ENCODE measurements around the gene PSMD3. TPM values are rescaled to one million over a fixed set of nuclear protein-coding genes. Genes with fewer than 3 reads are reported as not detected.

PSMD3 gene
- total and polyA plus RNA-seq, 2 donors (not counting 1 experiment from before 2014, with no cell fraction given) = 55.5 to 66.9 TPM

DNA sequence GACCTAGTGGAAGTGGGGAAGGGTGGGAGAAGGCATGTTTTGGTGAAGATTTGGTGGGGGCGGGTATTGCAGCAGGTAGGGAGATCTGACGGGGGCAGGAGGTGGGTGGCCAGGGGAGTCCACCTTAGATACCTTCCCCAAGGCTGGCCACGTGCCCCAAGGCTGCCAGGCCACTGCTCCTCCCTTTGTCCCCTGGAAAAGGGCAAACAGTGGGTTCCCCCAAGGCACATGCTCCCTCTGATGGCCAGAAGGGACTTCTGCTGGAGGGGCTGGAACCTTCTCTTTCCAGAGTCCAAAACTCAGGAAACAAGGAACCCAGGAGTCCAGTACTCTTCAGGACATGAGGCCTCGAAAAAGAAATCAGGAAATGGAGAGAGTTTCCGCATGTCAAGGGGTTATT lies 6.2 kb upstream of the PSMD3 start:
- no peak overlapping the region for H3K9ac ChIP-seq (ENCODE audit: insufficient read depth, low read length)
- no peaks in the 10 kb centered on the region for H3K79me2 ChIP-seq (ENCODE audit: control insufficient read depth, insufficient read depth, low read length)
- no peaks in the 10 kb centered on the region for H3K9me3 ChIP-seq (ENCODE audit: control insufficient read depth, insufficient read depth, low read depth, low read length)
- H3K27me3 ChIP-seq (ENCODE audit: control insufficient read depth, insufficient read depth, low read length) = peaks cover 18% of the 10 kb centered on the region
- H3K36me3 ChIP-seq (ENCODE audit: control insufficient read depth, insufficient read depth, low read length) = no peaks in the 10 kb centered on the region
- H3K27ac ChIP-seq (ENCODE audit: insufficient read depth, low read length) = no peak overlapping the region
- H3K4me1 ChIP-seq (ENCODE audit: control insufficient read depth, extremely low read depth, insufficient read depth, low read length) = peaks cover 4% of the 10 kb centered on the region
- TF ChIP-seq, protein P1, sequence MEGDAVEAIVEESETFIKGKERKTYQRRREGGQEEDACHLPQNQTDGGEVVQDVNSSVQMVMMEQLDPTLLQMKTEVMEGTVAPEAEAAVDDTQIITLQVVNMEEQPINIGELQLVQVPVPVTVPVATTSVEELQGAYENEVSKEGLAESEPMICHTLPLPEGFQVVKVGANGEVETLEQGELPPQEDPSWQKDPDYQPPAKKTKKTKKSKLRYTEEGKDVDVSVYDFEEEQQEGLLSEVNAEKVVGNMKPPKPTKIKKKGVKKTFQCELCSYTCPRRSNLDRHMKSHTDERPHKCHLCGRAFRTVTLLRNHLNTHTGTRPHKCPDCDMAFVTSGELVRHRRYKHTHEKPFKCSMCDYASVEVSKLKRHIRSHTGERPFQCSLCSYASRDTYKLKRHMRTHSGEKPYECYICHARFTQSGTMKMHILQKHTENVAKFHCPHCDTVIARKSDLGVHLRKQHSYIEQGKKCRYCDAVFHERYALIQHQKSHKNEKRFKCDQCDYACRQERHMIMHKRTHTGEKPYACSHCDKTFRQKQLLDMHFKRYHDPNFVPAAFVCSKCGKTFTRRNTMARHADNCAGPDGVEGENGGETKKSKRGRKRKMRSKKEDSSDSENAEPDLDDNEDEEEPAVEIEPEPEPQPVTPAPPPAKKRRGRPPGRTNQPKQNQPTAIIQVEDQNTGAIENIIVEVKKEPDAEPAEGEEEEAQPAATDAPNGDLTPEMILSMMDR (conservative IDR thresholded peaks at IDR 0.05 in 1 of 2, IDR thresholded peaks at IDR 0.05 in 1 of 2; ENCODE audit: low read depth in 1 of 2, low read length in 2 of 2) = no peak
- TF ChIP-seq EZH2 (IDR thresholded peaks at IDR 0.05; ENCODE audit: low read length, missing control alignments) = no peak
- H2AFZ ChIP-seq (ENCODE audit: low read length) = no peak overlapping the region
- H3K4me2 ChIP-seq (ENCODE audit: extremely low read depth, insufficient read depth, low read length) = no peak overlapping the region
- DNase-seq (ENCODE audit: low read depth in 2 of 2) = no peak
- H3K4me3 ChIP-seq (replicated peaks in 1 of 4; ENCODE audit: control extremely low read depth in 1 of 4, insufficient read depth in 1 of 4, low read depth in 3 of 4, low read length in 4 of 4) = no peak overlapping the region
- no peaks in the 10 kb centered on the region for H4K20me1 ChIP-seq (ENCODE audit: control insufficient read depth, extremely low read depth, insufficient read depth, low read length)

DNA sequence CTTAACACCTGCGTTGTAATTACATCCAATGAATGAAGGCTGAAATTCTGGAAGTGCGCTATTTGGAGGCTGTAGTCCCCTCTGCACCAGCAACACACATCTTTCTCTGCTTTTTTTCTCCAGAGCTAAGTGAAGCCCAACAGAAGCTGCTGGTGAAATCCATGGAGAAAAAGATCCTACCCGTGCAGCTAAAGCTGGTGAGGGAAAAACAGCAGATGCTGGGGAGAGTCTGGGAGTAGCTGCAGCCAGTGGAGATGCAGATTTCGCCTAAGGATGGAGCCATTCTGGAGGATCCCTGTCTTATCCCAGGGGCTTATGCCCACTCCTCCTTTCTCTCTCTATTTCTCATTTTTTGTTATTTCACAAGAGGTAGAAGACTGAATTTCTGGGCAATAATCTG lies 4.8 kb upstream of the PSMD3 start:
- H4K20me1 ChIP-seq (ENCODE audit: control insufficient read depth, extremely low read depth, insufficient read depth, low read length) = no peaks in the 10 kb centered on the region
- no peak overlapping the region for H2AFZ ChIP-seq (ENCODE audit: low read length)
- H3K9ac ChIP-seq (ENCODE audit: insufficient read depth, low read length) = no peak overlapping the region
- no peak overlapping the region for H3K4me2 ChIP-seq (ENCODE audit: extremely low read depth, insufficient read depth, low read length)
- DNase-seq (ENCODE audit: low read depth in 2 of 2) = no peak
- H3K27ac ChIP-seq (ENCODE audit: insufficient read depth, low read length) = no peak overlapping the region
- peaks cover 1% of the 10 kb centered on the region for H3K79me2 ChIP-seq (ENCODE audit: control insufficient read depth, insufficient read depth, low read length)
- H3K4me3 ChIP-seq (replicated peaks in 1 of 4; ENCODE audit: control extremely low read depth in 1 of 4, insufficient read depth in 1 of 4, low read depth in 3 of 4, low read length in 4 of 4) = no peak overlapping the region
- H3K4me1 ChIP-seq (ENCODE audit: control insufficient read depth, extremely low read depth, insufficient read depth, low read length) = peaks cover 8% of the 10 kb centered on the region
- no peaks in the 10 kb centered on the region for H3K36me3 ChIP-seq (ENCODE audit: control insufficient read depth, insufficient read depth, low read length)
- peaks cover 10% of the 10 kb centered on the region for H3K27me3 ChIP-seq (ENCODE audit: control insufficient read depth, insufficient read depth, low read length)
- no peaks in the 10 kb centered on the region for H3K9me3 ChIP-seq (ENCODE audit: control insufficient read depth, insufficient read depth, low read depth, low read length)
- TF ChIP-seq EZH2 (IDR thresholded peaks at IDR 0.05; ENCODE audit: low read length, missing control alignments) = no peak
- TF ChIP-seq, protein P1 (conservative IDR thresholded peaks at IDR 0.05 in 1 of 2, IDR thresholded peaks at IDR 0.05 in 1 of 2; ENCODE audit: low read depth in 1 of 2, low read length in 2 of 2) = no peak

DNA sequence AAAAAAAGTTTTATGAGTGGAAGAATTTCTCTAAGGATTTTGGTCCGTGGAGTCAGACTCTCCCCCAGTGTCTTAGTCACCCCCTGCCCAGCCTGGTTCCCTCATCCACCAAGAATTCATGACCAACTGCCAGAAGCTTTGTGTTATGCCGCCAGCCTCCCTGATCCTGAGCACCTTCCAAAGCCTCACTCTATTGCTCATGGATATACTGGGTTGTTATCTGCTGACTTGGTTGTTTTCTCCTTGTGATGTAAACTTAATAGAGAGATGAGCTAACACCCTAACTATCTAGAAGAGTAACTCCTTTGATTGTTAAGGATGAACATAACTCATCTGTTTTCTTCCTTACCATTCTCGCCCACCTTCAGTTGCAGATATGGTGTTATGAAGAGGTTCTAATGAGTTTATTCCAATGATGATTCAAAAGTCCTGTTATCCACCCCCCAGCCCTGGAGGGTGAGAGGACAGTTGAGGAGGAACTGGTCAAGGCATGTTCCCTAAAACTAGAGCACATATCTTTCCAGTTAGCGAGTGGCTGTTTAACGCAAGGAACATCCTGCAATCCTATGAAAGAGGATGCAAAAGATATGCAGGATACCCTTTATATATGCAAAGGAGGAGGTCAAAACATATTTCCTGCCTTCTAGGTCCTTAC lies 1.5 kb upstream of the PSMD3 start:
- TF ChIP-seq, protein P1 (conservative IDR thresholded peaks at IDR 0.05 in 1 of 2, IDR thresholded peaks at IDR 0.05 in 1 of 2; ENCODE audit: low read depth in 1 of 2, low read length in 2 of 2) = no peak
- TF ChIP-seq EZH2 (IDR thresholded peaks at IDR 0.05; ENCODE audit: low read length, missing control alignments) = no peak
- Histone ChIP-seq H3K36me3 (ENCODE audit: control insufficient read depth, insufficient read depth, low read length) (peaks cover under 1% of the 10 kb centered on the region), H3K4me2 (ENCODE audit: extremely low read depth, insufficient read depth, low read length) (peak overlapping the region; percentile 39), H2AFZ (ENCODE audit: low read length) (no peak overlapping the region), H3K4me1 (ENCODE audit: control insufficient read depth, extremely low read depth, insufficient read depth, low read length) (peaks cover 10% of the 10 kb centered on the region), H3K27me3 (ENCODE audit: control insufficient read depth, insufficient read depth, low read length) (no peaks in the 10 kb centered on the region), H4K20me1 (ENCODE audit: control insufficient read depth, extremely low read depth, insufficient read depth, low read length) (no peaks in the 10 kb centered on the region), H3K79me2 (ENCODE audit: control insufficient read depth, insufficient read depth, low read length) (peaks cover 30% of the 10 kb centered on the region), H3K4me3 (replicated peaks in 1 of 4; ENCODE audit: control extremely low read depth in 1 of 4, insufficient read depth in 1 of 4, low read depth in 3 of 4, low read length in 4 of 4) (no peak overlapping the region), H3K9me3 (ENCODE audit: control insufficient read depth, insufficient read depth, low read depth, low read length) (no peaks in the 10 kb centered on the region), H3K27ac (ENCODE audit: insufficient read depth, low read length) (peak overlapping the region; percentile 2), H3K9ac (ENCODE audit: insufficient read depth, low read length) (no peak overlapping the region)
- peak; percentile 51 to 97 for DNase-seq (ENCODE audit: low read depth in 2 of 2)
